H1 (cell line): ENCODE results near the gene BAIAP2. TPM values are rescaled to one million over a fixed set of nuclear protein-coding genes. Genes with fewer than 3 reads are reported as not detected.

Experiments used
- CTCF ChIA-PET: fragments of 300-600 bp; sonication (Branson Sonifier 250); formaldehyde crosslinking; loops from one replicate; lab custom pipeline; 2021; ENCODE audit not compliant: partially characterized antibody; lab: Charles Lee
- POLR2A ChIA-PET: fragments of 300-600 bp; sonication (Branson Sonifier 250); formaldehyde crosslinking; loops from one replicate; lab custom pipeline; 2021; ENCODE audit warnings: inconsistent platforms; ENCODE audit not compliant: partially characterized antibody; lab: Charles Lee
- DNase-seq, 2 experiments: peaks; one replicate each; pipeline versions ENCODE4 v3.0.0 to v3.0.0-alpha.2; 2010 to 2022; ENCODE audit warnings: low spot score in 2 of 2, low read depth in 1 of 2, mixed read lengths in 1 of 2
- FAIRE-seq: peaks from 2 replicates; lab custom pipeline; 2011; peaks lifted over from hg19 to GRCh38; lab: Jason Lieb, UNC
- H2AFZ ChIP-seq: 2 replicates; pipeline ENCODE4 v1.8.1; 2012; ENCODE audit warnings: low read length, inconsistent platforms
- H2AK5ac ChIP-seq: 2 replicates; pipeline ENCODE4 v1.6.1; 2013; ENCODE audit warnings: low read depth, low read length
- H2BK120ac ChIP-seq: replicated peaks from 2 replicates; pipeline ENCODE3; 2013; ENCODE audit warnings: low read depth, low read length, inconsistent platforms
- H2BK12ac ChIP-seq: 2 replicates; pipeline ENCODE4 v1.6.1; 2013; ENCODE audit warnings: low read depth, low read length
- H2BK15ac ChIP-seq: 2 replicates; pipeline ENCODE4 v1.6.1; 2013; ENCODE audit warnings: low read length
- H2BK20ac ChIP-seq: 2 replicates; pipeline ENCODE4 v1.6.1; 2013; ENCODE audit warnings: low read length
- H2BK5ac ChIP-seq: 2 replicates; pipeline ENCODE4 v1.6.1; 2013; ENCODE audit warnings: low read depth, low read length
- H3K14ac ChIP-seq: 2 replicates; pipeline ENCODE4 v1.6.1; 2013; ENCODE audit warnings: inconsistent platforms; ENCODE audit not compliant: insufficient read length
- H3K18ac ChIP-seq: 2 replicates; pipeline ENCODE4 v1.6.1; 2013; ENCODE audit warnings: low read length; ENCODE audit errors: extremely low read depth
- H3K23ac ChIP-seq: 2 replicates; pipeline ENCODE4 v1.6.1; 2013; ENCODE audit warnings: inconsistent platforms; ENCODE audit not compliant: insufficient read length
- H3K23me2 ChIP-seq: 2 replicates; pipeline ENCODE4 v1.6.1; 2013; ENCODE audit warnings: low read depth, low read length
- H3K27ac ChIP-seq: 2 replicates; pipeline ENCODE4 v1.6.1; 2011; ENCODE audit warnings: low read depth, low read length, inconsistent platforms
- H3K27me3 ChIP-seq, 4 experiments: replicated peaks in 1 of 4; 1 replicate in 1 of 4; 2 replicates in 3 of 4; pipeline versions ENCODE4 v1.6.1 to v1.8.1; 2011 to 2013; ENCODE audit warnings: low read length in 3 of 4, mild to moderate bottlenecking in 3 of 4, inconsistent platforms in 2 of 4, mixed read lengths in 2 of 4, moderate library complexity in 1 of 4; ENCODE audit not compliant: control insufficient read depth in 3 of 4, insufficient read depth in 3 of 4; ENCODE audit errors: extremely low read depth in 1 of 4
- H3K36me3 ChIP-seq, 4 experiments: 2 replicates each; pipeline versions ENCODE4 v1.6.1 to v1.8.1; 2011 to 2013; ENCODE audit warnings: mild to moderate bottlenecking in 4 of 4, low read length in 3 of 4, moderate library complexity in 2 of 4, control low read depth in 1 of 4, inconsistent platforms in 1 of 4; ENCODE audit not compliant: insufficient read depth in 4 of 4, control insufficient read depth in 2 of 4
- H3K4ac ChIP-seq: replicated peaks from 2 replicates; pipeline ENCODE3; 2013; ENCODE audit warnings: low read length, low read depth, mixed read lengths, inconsistent platforms; ENCODE audit not compliant: insufficient read length
- H3K4me1 ChIP-seq, 4 experiments: replicated peaks in 1 of 4; 1 replicate in 1 of 4; 2 replicates in 3 of 4; pipeline versions ENCODE4 v1.6.1 to v1.8.1; 2011 to 2013; ENCODE audit warnings: low read length in 3 of 4, inconsistent platforms in 2 of 4, mixed read lengths in 1 of 4; ENCODE audit not compliant: insufficient read depth in 4 of 4, control insufficient read depth in 3 of 4
- H3K4me2 ChIP-seq, 2 experiments: 2 replicates each; pipeline versions ENCODE4 v1.6.1 to v1.8.1; 2011 to 2013; ENCODE audit warnings: low read depth in 2 of 2, low read length in 2 of 2, control low read depth in 1 of 2, inconsistent platforms in 1 of 2, mild to moderate bottlenecking in 1 of 2; ENCODE audit not compliant: insufficient read depth in 1 of 2
- H3K4me3 ChIP-seq, 4 experiments: fragments of 200-600, 300-600 bp in 1 of 4; sonication (generic), shearing (Covaris generic), sonication (Bioruptor Twin) in 1 of 4; 2 replicates each; pipeline versions ENCODE4 v1.5.1 to v1.8.1; 2011 to 2016; ENCODE audit warnings: low read length in 4 of 4, low read depth in 3 of 4, control low read depth in 2 of 4, inconsistent platforms in 2 of 4, mild to moderate bottlenecking in 2 of 4, mixed read lengths in 1 of 4, moderate library complexity in 1 of 4; ENCODE audit not compliant: insufficient read depth in 2 of 4; ENCODE audit errors: extremely low read depth in 1 of 4
- H3K56ac ChIP-seq: replicated peaks from 2 replicates; pipeline ENCODE3; 2013; ENCODE audit warnings: low read depth, mild to moderate bottlenecking, mixed read lengths, low read length, inconsistent platforms; ENCODE audit not compliant: insufficient read length
- H3K79me1 ChIP-seq: 2 replicates; pipeline ENCODE4 v1.6.1; 2013; ENCODE audit warnings: low read depth, low read length, control low read depth
- H3K79me2 ChIP-seq, 2 experiments: 2 replicates each; pipeline versions ENCODE4 v1.6.1 to v1.8.1; 2012 to 2013; ENCODE audit warnings: low read length in 2 of 2, mild to moderate bottlenecking in 2 of 2, inconsistent platforms in 1 of 2; ENCODE audit not compliant: insufficient read depth in 2 of 2, control insufficient read depth in 1 of 2
- H3K9ac ChIP-seq, 4 experiments: replicated peaks in 1 of 4; 1 replicate in 1 of 4; 2 replicates in 3 of 4; pipeline versions ENCODE4 v1.6.1 to v1.8.1; 2011 to 2013; ENCODE audit warnings: low read depth in 3 of 4, low read length in 3 of 4, control low read depth in 2 of 4, mild to moderate bottlenecking in 2 of 4, moderate library complexity in 2 of 4, inconsistent platforms in 1 of 4; ENCODE audit errors: extremely low read depth in 1 of 4
- H3K9me3 ChIP-seq, 2 experiments: 2 replicates each; pipeline versions ENCODE4 v1.6.1 to v1.8.1; 2012 to 2013; ENCODE audit warnings: mild to moderate bottlenecking in 2 of 2, moderate library complexity in 2 of 2, control low read depth in 1 of 2, inconsistent platforms in 1 of 2, low read depth in 1 of 2, low read length in 1 of 2, mixed read lengths in 1 of 2; ENCODE audit not compliant: insufficient read depth in 2 of 2
- H4K20me1 ChIP-seq, 2 experiments: replicated peaks in 1 of 2; 2 replicates each; pipeline versions ENCODE3 to v1.8.1; 2011 to 2013; ENCODE audit warnings: inconsistent platforms in 2 of 2, low read length in 2 of 2, mild to moderate bottlenecking in 1 of 2; ENCODE audit not compliant: insufficient read depth in 2 of 2, control insufficient read depth in 1 of 2
- H4K5ac ChIP-seq: 2 replicates; pipeline ENCODE4 v1.6.1; 2013; ENCODE audit warnings: low read length, low read depth, mixed read lengths, inconsistent platforms; ENCODE audit not compliant: insufficient read length
- H4K8ac ChIP-seq: 2 replicates; pipeline ENCODE4 v1.8.0; 2013; ENCODE audit warnings: mild to moderate bottlenecking, moderate library complexity, low read length, inconsistent platforms; ENCODE audit not compliant: insufficient read depth; ENCODE audit errors: extremely low read depth
- H4K91ac ChIP-seq: replicated peaks from 2 replicates; pipeline ENCODE3; 2013; ENCODE audit warnings: low read length, mixed read lengths, inconsistent platforms; ENCODE audit not compliant: insufficient read length
- CBX8 ChIP-seq: fragments of 300-800, 300-1000 bp; sonication (generic); IDR thresholded peaks from 2 replicates; pipeline ENCODE4 v1.7.1; 2016; ENCODE audit warnings: low read depth, low read length, borderline replicate concordance
- CHD1 ChIP-seq: IDR thresholded peaks from 2 replicates; pipeline ENCODE4 v1.6.1; 2012; ENCODE audit warnings: low read depth, low read length, improper control_type of control experiment
- EGR1 ChIP-seq: IDR thresholded peaks from 2 replicates; pipeline ENCODE4 v1.6.1; 2011; ENCODE audit warnings: low read depth, low read length, borderline replicate concordance
- EP300 ChIP-seq, 2 experiments: IDR thresholded peaks; 1 replicate in 1 of 2; 2 replicates in 1 of 2; pipeline ENCODE4 v1.6.1; 2011 to 2012; ENCODE audit warnings: low read depth in 2 of 2, low read length in 2 of 2, mild to moderate bottlenecking in 2 of 2, borderline replicate concordance in 1 of 2, inconsistent platforms in 1 of 2, moderate library complexity in 1 of 2
- GABPA ChIP-seq: IDR thresholded peaks from 2 replicates; pipeline ENCODE4 v1.6.1; 2011; ENCODE audit warnings: mild to moderate bottlenecking, low read length, moderate library complexity, borderline replicate concordance; ENCODE audit not compliant: insufficient read depth
- PHF8 ChIP-seq: fragments of 200-600 bp; sonication (generic); conservative IDR thresholded peaks from 2 replicates; pipeline ENCODE4 v1.7.1; 2012; ENCODE audit warnings: low read depth, mild to moderate bottlenecking, inconsistent platforms, low read length, moderate library complexity
- SAP30 ChIP-seq: fragments of 300-600 bp; sonication (generic); IDR thresholded peaks from 2 replicates; pipeline ENCODE4 v1.7.1; 2012; ENCODE audit warnings: low read length, moderate library complexity, mild to moderate bottlenecking, inconsistent platforms; ENCODE audit not compliant: insufficient read depth, insufficient replicate concordance
- SP1 ChIP-seq: IDR thresholded peaks from 2 replicates; pipeline ENCODE4 v1.6.1; 2011; ENCODE audit warnings: low read depth, low read length
- SUZ12 ChIP-seq: fragments of 200-600 bp; sonication (generic); IDR thresholded peaks from 2 replicates; pipeline ENCODE4 v1.6.1; 2012; ENCODE audit warnings: mild to moderate bottlenecking, inconsistent platforms, low read length, moderate library complexity, mixed read lengths
- TAF7 ChIP-seq: optimal IDR thresholded peaks from 2 replicates; pipeline ENCODE3; 2011; ENCODE audit warnings: low read depth, mild to moderate bottlenecking, inconsistent platforms, low read length, moderate library complexity, borderline replicate concordance
- TCF12 ChIP-seq: IDR thresholded peaks from 2 replicates; pipeline ENCODE4 v1.6.1; 2011; ENCODE audit warnings: low read depth, mild to moderate bottlenecking, low read length
- WGBS, 2 experiments: shearing (Covaris generic) in 1 of 2; methylation state at CpG; one replicate each; pipeline versions ENCODE4 v1.1.6 to v1.1.7; 2013 to 2015; ENCODE audit warnings: low lambda C conversion rate in 2 of 2, mixed read lengths in 2 of 2, inconsistent platforms in 1 of 2, low coverage in 1 of 2, missing lambda C conversion rate in 1 of 2; ENCODE audit not compliant: insufficient replicate concordance in 2 of 2, insufficient coverage in 1 of 2, insufficient read length in 1 of 2; ENCODE audit errors: extremely low coverage in 1 of 2, missing lambda C conversion rate in 1 of 2; 5-methylcytosine and 5-hydroxymethylcytosine counted together
- polyA plus RNA-seq, 7 experiments: library from polyadenylated mRNA; depleted of rRNA in 3 of 7; stranded (reverse) in 5 of 7; unstranded in 2 of 7; fragments of >200 nt in 5 of 7; fragments of 200-250 nt in 2 of 7; gene quantifications; 1 replicate in 5 of 7; 2 replicates in 1 of 7; 4 replicates in 1 of 7; pipeline versions ENCODE4 v1.2.1 to v1.2.3, GENCODE V29; 2011 to 2013; ENCODE audit warnings: missing spikeins in 2 of 7, mixed read lengths in 2 of 7
- total RNA-seq: library from RNA; stranded (reverse); fragmentation: NEBNext Ultra II Directional; extraction: Animal tissue kit (Norgen Biotek cat#: 25700); gene quantifications from 2 replicates; pipeline ENCODE4 v1.2.1, GENCODE V29; 2021
- TF ChIP-seq, protein P1 (sequence below): IDR thresholded peaks from 2 replicates; pipeline ENCODE4 v1.6.1; 2011; ENCODE audit warnings: low read depth, mild to moderate bottlenecking, low read length; ENCODE audit not compliant: insufficient read depth

The BAIAP2 gene
- total and polyA plus RNA-seq, 2 of the 8 experiments (the other 6 are each of a cell fraction or from before 2014, with no cell fraction given): 10.0 to 22.8 TPM

GRCh38 chr17:81137248-81137647 lies 102.3 kb downstream of the BAIAP2 start:
- Histone ChIP-seq H2AK5ac (no peak overlapping the region), H3K23me2 (peaks cover 3% of the 10 kb centered on the region; the same call in 1 of the 2 replicates), H3K4me2 (no peak overlapping the region), H3K9ac (no peak overlapping the region), H2BK15ac (no peak overlapping the region), H3K79me1 (no peaks in the 10 kb centered on the region; the same call in 1 of the 2 replicates), H4K8ac (no peak overlapping the region), H3K14ac (no peak overlapping the region), H2BK20ac (no peak overlapping the region), H3K9me3 (peaks cover 8 to 12% of the 10 kb centered on the region in 2 experiments; a peak in 2 of 4 replicates), H3K79me2 (no peaks in the 10 kb centered on the region), H3K23ac (no peak overlapping the region), H2BK12ac (no peak overlapping the region), H4K20me1 (peaks cover 2 to 9% of the 10 kb centered on the region in 2 experiments), H2BK5ac (no peak overlapping the region), H2AFZ (no peak overlapping the region), H3K56ac (no peak overlapping the region), H4K91ac (no peak overlapping the region), H4K5ac (no peak overlapping the region), H3K36me3 (no peaks in the 10 kb centered on the region), H2BK120ac (no peak overlapping the region), H3K18ac (no peak overlapping the region), H3K27me3 (no peaks in the 10 kb centered on the region), H3K4me3 (no peak overlapping the region), H3K27ac (no peak overlapping the region), H3K4ac (no peak overlapping the region), H3K4me1 (peaks cover 0 to under 1% (median 0%) of the 10 kb centered on the region in 4 experiments; a peak in 1 of 7 replicates)
- POLR2A ChIA-PET: no interaction called here
- TF ChIP-seq CHD1: no peak
- no peak for TF ChIP-seq TCF12
- no peak for TF ChIP-seq SUZ12
- TF ChIP-seq EGR1: no peak
- no peak for TF ChIP-seq PHF8
- no peak for TF ChIP-seq GABPA
- TF ChIP-seq, protein P1, sequence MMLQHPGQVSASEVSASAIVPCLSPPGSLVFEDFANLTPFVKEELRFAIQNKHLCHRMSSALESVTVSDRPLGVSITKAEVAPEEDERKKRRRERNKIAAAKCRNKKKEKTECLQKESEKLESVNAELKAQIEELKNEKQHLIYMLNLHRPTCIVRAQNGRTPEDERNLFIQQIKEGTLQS: no peak
- TF ChIP-seq SP1: no peak
- no peak for TF ChIP-seq TAF7
- no peak for TF ChIP-seq CBX8
- TF ChIP-seq SAP30: no peak
- TF ChIP-seq EP300 (IDR thresholded peaks at IDR 0.05; ENCODE audit: borderline replicate concordance in 1 of 2, low read depth in 2 of 2, low read length in 2 of 2): no peak
- no peak for DNase-seq
- CTCF ChIA-PET: no interaction called here
- WGBS, 2 experiments: 90% methylated on average over 9 of the region's 13 CpGs; no CpG with 5 or more reads in 1 of the 2 experiments
- no peak for FAIRE-seq
